B cell (primary cell): ENCODE measurements around the gene RSU1. TPM values are rescaled to one million over a fixed set of nuclear protein-coding genes. Genes with fewer than 3 reads are reported as not detected.

Experiments used
- ATAC-seq: fragments of 200-7000 bp; cut with Tn5 transposase; one replicate; pipeline ENCODE4 v1.10.0; 2021; ENCODE audit warnings: low read depth, mild to moderate bottlenecking, moderate number of reproducible peaks, moderate library complexity
- CTCF ChIA-PET: fragments of 350-600 bp; sonication (Branson Sonifier 250); formaldehyde crosslinking; loops from one replicate; lab custom pipeline; 2021; ENCODE audit warnings: antibody characterized with exemption, inconsistent platforms; lab: Charles Lee
- POLR2A ChIA-PET: fragments of 350-600 bp; sonication (Branson Sonifier 250); formaldehyde crosslinking; loops from one replicate; lab custom pipeline; 2021; ENCODE audit warnings: antibody characterized with exemption; lab: Charles Lee
- DNase-seq: peaks from one replicate; pipeline ENCODE4 v3.0.0; 2013
- H2AFZ ChIP-seq: 2 replicates; pipeline ENCODE4 v1.6.1; 2012; ENCODE audit warnings: mild to moderate bottlenecking, low read depth, low read length; ENCODE audit not compliant: insufficient read depth, poor library complexity, severe bottlenecking
- H3K27ac ChIP-seq, 2 donors: 1 replicate in 1 of 2; 2 replicates in 1 of 2; pipeline ENCODE4 v1.5.1; 2012 to 2013; ENCODE audit warnings: low read length in 2 of 2, mild to moderate bottlenecking in 2 of 2, moderate library complexity in 1 of 2
- H3K27me3 ChIP-seq, 4 experiments: fragments of 200-600 bp in 1 of 4; sonication (generic) in 1 of 4; replicated peaks in 1 of 4; 1 replicate in 2 of 4; 2 replicates in 2 of 4; pipeline versions ENCODE4 v1.6.1 to v1.7.0; 2013 to 2016; ENCODE audit warnings: low read length in 3 of 4, mild to moderate bottlenecking in 2 of 4, mixed read lengths in 1 of 4, moderate library complexity in 1 of 4; ENCODE audit not compliant: insufficient read depth in 4 of 4, control insufficient read depth in 3 of 4; ENCODE audit errors: control extremely low read depth in 1 of 4
- H3K36me3 ChIP-seq, 2 experiments: replicated peaks in 1 of 2; 1 replicate in 1 of 2; 2 replicates in 1 of 2; pipeline versions ENCODE4 v1.6.1 to v1.7.1; 2013; ENCODE audit warnings: low read length in 1 of 2; ENCODE audit not compliant: insufficient read depth in 2 of 2, control insufficient read depth in 1 of 2; ENCODE audit errors: control extremely low read depth in 1 of 2, extremely low read depth in 1 of 2
- H3K4me1 ChIP-seq, 2 donors: fragments of 200-600 bp in 1 of 2; sonication (generic) in 1 of 2; 1 replicate in 1 of 2; 2 replicates in 1 of 2; pipeline versions ENCODE4 v1.5.1 to v1.6.1; 2013 to 2017; ENCODE audit warnings: low read length in 2 of 2; ENCODE audit not compliant: control insufficient read depth in 2 of 2, insufficient read depth in 2 of 2
- H3K4me2 ChIP-seq: replicated peaks from 2 replicates; pipeline ENCODE3; 2012; ENCODE audit warnings: mild to moderate bottlenecking, low read depth, low read length; ENCODE audit not compliant: poor library complexity, severe bottlenecking
- H3K4me3 ChIP-seq, 5 experiments: fragments of 200-600 bp in 1 of 5; sonication (generic) in 1 of 5; 1 replicate in 3 of 5; 2 replicates in 2 of 5; pipeline versions ENCODE4 v1.5.1 to v1.7.0; 2011 to 2016; ENCODE audit warnings: low read length in 4 of 5, mild to moderate bottlenecking in 4 of 5, low read depth in 2 of 5, control low read depth in 1 of 5, moderate library complexity in 1 of 5; ENCODE audit not compliant: insufficient read depth in 1 of 5; ENCODE audit errors: control extremely low read depth in 1 of 5, extremely low read depth in 1 of 5
- H3K79me2 ChIP-seq: fragments of 200-600 bp; sonication (generic); one replicate; pipeline ENCODE4 v1.6.0; 2016; ENCODE audit warnings: low read length; ENCODE audit not compliant: control insufficient read depth, insufficient read depth
- H3K9ac ChIP-seq: fragments of 200-600 bp; sonication (generic); 2 replicates; pipeline ENCODE4 v1.6.1; 2017; ENCODE audit warnings: mild to moderate bottlenecking, low read length, moderate library complexity
- H3K9me3 ChIP-seq, 3 donors: one replicate each; pipeline versions ENCODE4 v1.6.1 to v1.7.1; 2013; ENCODE audit warnings: low read length in 2 of 3; ENCODE audit not compliant: control insufficient read depth in 2 of 3, insufficient read depth in 1 of 3; ENCODE audit errors: control extremely low read depth in 1 of 3
- H4K20me1 ChIP-seq: 2 replicates; pipeline ENCODE4 v1.6.0; 2012; ENCODE audit warnings: mild to moderate bottlenecking, low read length; ENCODE audit not compliant: insufficient read depth, control insufficient read depth, poor library complexity, severe bottlenecking
- H3K27ac Mint-ChIP-seq: one replicate; pipeline ENCODE4 v1.8.0; 2021; ENCODE audit warnings: mixed read lengths
- H3K27me3 Mint-ChIP-seq: one replicate; pipeline ENCODE4 v1.8.0; 2021; ENCODE audit warnings: mixed read lengths
- H3K4me1 Mint-ChIP-seq: one replicate; pipeline ENCODE4 v1.8.0; 2021; ENCODE audit warnings: mixed read lengths
- H3K4me3 Mint-ChIP-seq: one replicate; pipeline ENCODE4 v1.8.0; 2021; ENCODE audit warnings: mixed read lengths
- H3K9me3 Mint-ChIP-seq: one replicate; pipeline ENCODE4 v1.8.0; 2022; ENCODE audit warnings: mixed read lengths; ENCODE audit not compliant: insufficient read depth
- EZH2 ChIP-seq: IDR thresholded peaks from 2 replicates; pipeline ENCODE4 v1.6.1; 2012; ENCODE audit warnings: borderline replicate concordance, low read depth, mild to moderate bottlenecking, moderate library complexity, low read length; ENCODE audit not compliant: insufficient read depth, poor library complexity, severe bottlenecking
- WGBS: methylation state at CpG from one replicate; pipeline ENCODE4 v1.1.5; 2013; ENCODE audit warnings: missing lambda C conversion rate; ENCODE audit not compliant: insufficient coverage; 5-methylcytosine and 5-hydroxymethylcytosine counted together
- intact Hi-C: fragments of 100-400 bp; cut with micrococcal nuclease; formaldehyde crosslinking; loops from one replicate; pipeline ENCODE4 v1.10.0; 2022
- polyA plus RNA-seq: library from polyadenylated mRNA; depleted of rRNA; stranded (reverse); fragments of >200 nt; gene quantifications from 2 replicates; pipeline ENCODE4 v1.2.3, GENCODE V29; 2012
- total RNA-seq, 2 donors: library from RNA; stranded (reverse); fragments of 120-200 nt in 1 of 2; gene quantifications; 1 replicate in 1 of 2; 2 replicates in 1 of 2; pipeline versions ENCODE4 v1.2.3 to v1.2.4, GENCODE V29; 2013 to 2022
- TF ChIP-seq, protein P1 (sequence below): fragments of 200-600 bp; IDR thresholded peaks from one replicate; pipeline ENCODE4 v1.8.0; 2022; ENCODE audit warnings: antibody characterized with exemption, mild to moderate bottlenecking

The RSU1 gene
- total and polyA plus RNA-seq, 2 donors (not counting 1 experiment from before 2014, with no cell fraction given), result 33.4 to 41.1 TPM

DNA sequence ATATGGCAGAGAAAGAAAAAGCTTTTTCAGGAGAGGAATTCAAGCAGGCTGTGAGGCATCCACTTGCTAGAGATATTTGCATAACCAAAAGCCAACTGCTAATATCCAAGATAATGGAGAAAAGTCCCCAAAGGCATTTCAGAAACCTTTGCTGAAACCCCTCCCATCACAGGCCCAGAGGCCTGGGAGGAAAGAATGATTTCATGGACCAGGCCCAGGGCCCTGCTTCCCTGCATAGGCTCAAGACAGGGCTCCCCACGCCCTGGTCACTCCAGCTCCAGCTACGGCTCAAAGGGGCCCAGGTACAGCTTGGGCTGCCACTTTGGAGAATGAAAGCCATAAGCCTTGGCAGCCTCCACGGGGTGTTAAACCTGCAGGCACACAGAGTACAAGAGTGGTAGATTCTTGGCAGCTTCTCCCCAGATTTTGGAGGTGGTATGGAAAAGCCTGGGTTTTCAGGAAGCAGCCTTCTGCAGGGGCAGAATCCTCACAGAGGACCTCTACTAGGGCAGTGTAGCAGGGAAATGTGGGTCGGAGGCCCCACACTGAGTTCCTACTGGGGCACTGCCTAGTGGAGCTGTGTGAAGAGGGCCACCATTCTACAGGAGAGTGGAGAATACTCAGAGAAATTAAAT, 5.6 kb upstream of the RSU1 start:
- Mint-ChIP-seq H3K9me3 (peaks cover 8% of the 10 kb centered on the region), H3K27me3 (peaks cover 5% of the 10 kb centered on the region), H3K27ac (no peak overlapping the region), H3K4me1 (peaks cover 6% of the 10 kb centered on the region), H3K4me3 (no peak overlapping the region)
- H2AFZ ChIP-seq, result no peak overlapping the region
- peaks cover 3 to 5% of the 10 kb centered on the region in 2 donors for H3K4me1 ChIP-seq
- H3K79me2 ChIP-seq, result no peaks in the 10 kb centered on the region
- H3K27me3 ChIP-seq, result peaks cover 0 to 2% (median 0%) of the 10 kb centered on the region in 4 experiments
- no peak overlapping the region for H3K27ac ChIP-seq
- no peak overlapping the region for H3K4me3 ChIP-seq
- peaks cover 0 to 19% (median 15%) of the 10 kb centered on the region in 3 donors for H3K9me3 ChIP-seq
- no peak overlapping the region for H3K9ac ChIP-seq
- ATAC-seq, result no peak
- CTCF ChIA-PET, result interaction anchor here (1.1 to 2.1 kb wide), 2 partner anchors 20 to 434 kb away, joined by 3 to 6 read pairs; no protein-coding TSS in a partner anchor
- DNase-seq, result no peak
- no peaks in the 10 kb centered on the region for H4K20me1 ChIP-seq
- no peaks in the 10 kb centered on the region for H3K36me3 ChIP-seq
- H3K4me2 ChIP-seq, result no peak overlapping the region
- intact Hi-C loops, result no loop called here
- 85% methylated on average over 4 of the region's 4 CpGs for WGBS
- POLR2A ChIA-PET, result no interaction called here
- TF ChIP-seq, protein P1, sequence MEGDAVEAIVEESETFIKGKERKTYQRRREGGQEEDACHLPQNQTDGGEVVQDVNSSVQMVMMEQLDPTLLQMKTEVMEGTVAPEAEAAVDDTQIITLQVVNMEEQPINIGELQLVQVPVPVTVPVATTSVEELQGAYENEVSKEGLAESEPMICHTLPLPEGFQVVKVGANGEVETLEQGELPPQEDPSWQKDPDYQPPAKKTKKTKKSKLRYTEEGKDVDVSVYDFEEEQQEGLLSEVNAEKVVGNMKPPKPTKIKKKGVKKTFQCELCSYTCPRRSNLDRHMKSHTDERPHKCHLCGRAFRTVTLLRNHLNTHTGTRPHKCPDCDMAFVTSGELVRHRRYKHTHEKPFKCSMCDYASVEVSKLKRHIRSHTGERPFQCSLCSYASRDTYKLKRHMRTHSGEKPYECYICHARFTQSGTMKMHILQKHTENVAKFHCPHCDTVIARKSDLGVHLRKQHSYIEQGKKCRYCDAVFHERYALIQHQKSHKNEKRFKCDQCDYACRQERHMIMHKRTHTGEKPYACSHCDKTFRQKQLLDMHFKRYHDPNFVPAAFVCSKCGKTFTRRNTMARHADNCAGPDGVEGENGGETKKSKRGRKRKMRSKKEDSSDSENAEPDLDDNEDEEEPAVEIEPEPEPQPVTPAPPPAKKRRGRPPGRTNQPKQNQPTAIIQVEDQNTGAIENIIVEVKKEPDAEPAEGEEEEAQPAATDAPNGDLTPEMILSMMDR, result no peak
- no peak for TF ChIP-seq EZH2

DNA sequence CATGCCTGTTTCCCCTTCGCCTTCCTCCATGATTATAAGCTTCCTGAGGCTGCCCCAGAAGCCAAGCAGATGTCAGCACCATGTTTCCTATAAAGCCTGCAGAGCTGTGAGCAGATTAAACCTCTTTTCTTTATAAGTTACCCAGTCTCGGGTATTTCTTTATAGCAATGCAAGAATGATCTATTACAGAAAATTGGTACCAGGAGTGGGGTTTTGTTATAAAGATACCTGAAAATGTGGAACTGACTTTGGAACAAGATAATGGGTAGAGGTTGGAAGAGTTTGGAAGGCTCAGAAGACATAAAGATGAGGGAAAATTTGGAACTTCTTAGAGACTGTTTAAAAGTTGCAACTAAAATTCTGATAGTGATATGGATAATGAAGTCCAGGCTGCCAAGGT, 4.8 kb upstream of the RSU1 start:
- intact Hi-C loops, result no loop called here
- TF ChIP-seq EZH2, result no peak
- TF ChIP-seq, protein P1, result no peak
- CTCF ChIA-PET, result interaction anchor here (1.1 kb wide), 1 partner anchor 428 kb away, joined by 3 read pairs; no protein-coding TSS in a partner anchor

More for the DNA sequence above, 4.8 kb upstream of the RSU1 start:
- Histone ChIP-seq H3K4me1 (peaks cover 3 to 5% of the 10 kb centered on the region in 2 donors), H2AFZ (no peak overlapping the region), H3K9ac (no peak overlapping the region), H3K27ac (no peak overlapping the region), H3K27me3 (peaks cover 0 to 2% (median 0%) of the 10 kb centered on the region in 4 experiments), H3K9me3 (peaks cover 0 to 19% (median 15%) of the 10 kb centered on the region in 3 donors), H3K4me3 (no peak overlapping the region), H3K79me2 (peaks cover 2% of the 10 kb centered on the region), H3K4me2 (no peak overlapping the region), H3K36me3 (no peaks in the 10 kb centered on the region), H4K20me1 (no peaks in the 10 kb centered on the region)
- Mint-ChIP-seq H3K9me3 (peaks cover 8% of the 10 kb centered on the region), H3K27ac (no peak overlapping the region), H3K27me3 (peaks cover 5% of the 10 kb centered on the region), H3K4me3 (no peak overlapping the region), H3K4me1 (peaks cover 11% of the 10 kb centered on the region)
- ATAC-seq (no peak), DNase-seq (no peak)
- POLR2A ChIA-PET, result no interaction called here
- 100% methylated on average over 1 of the region's 2 CpGs for WGBS
